Uterus (tissue), 2 donors: ENCODE measurements around the gene TSHZ1.

ENCODE experiments used
- POLR2A ChIP-seq, 2 donors: fragments of 450-650 bp; IDR thresholded peaks; one replicate each; pipeline ENCODE4 v1.6.1; 2016; ENCODE audit warnings: antibody characterized with exemption in 2 of 2, mild to moderate bottlenecking in 1 of 2, moderate library complexity in 1 of 2
- TF ChIP-seq, protein P1 (sequence below), 4 experiments: fragments of 200-600 bp in 2 of 4; fragments of 450-650 bp in 2 of 4; sonication (generic) in 2 of 4; IDR thresholded peaks; one replicate each; pipeline ENCODE4 v1.5.1; 2016 to 2019; ENCODE audit warnings: antibody characterized with exemption in 4 of 4, mild to moderate bottlenecking in 2 of 4, moderate library complexity in 1 of 4

DNA sequence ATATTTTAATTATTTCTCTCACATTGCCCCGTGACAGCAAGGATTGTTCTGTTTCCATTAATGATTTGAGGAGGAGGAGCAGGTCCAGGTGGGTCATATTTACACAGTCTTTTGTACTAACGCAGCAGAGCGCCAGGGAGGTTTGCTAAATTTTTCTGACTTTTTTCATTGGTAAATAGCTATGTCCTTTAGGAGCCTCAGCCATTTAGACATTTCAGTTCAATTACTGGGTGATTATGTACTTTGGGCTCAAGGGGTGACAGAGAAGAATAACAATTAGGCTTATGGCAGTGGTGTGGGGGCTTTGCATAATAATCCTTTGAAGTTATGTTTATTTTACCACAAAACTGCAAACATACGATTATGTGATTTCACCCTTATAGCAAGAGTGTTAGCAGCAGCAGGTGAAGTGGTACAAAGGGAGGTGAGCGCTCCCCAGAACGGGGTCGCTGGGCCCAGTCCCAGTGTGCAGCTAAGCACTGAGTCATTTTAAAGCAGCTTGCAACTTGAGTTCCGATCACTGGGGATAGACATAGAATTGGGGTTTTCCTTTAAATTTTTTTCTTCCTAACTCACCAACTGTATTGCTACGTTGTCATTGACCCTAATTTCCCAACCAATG is 80.3 kb downstream of the TSHZ1 start:
- TF ChIP-seq, protein P1, sequence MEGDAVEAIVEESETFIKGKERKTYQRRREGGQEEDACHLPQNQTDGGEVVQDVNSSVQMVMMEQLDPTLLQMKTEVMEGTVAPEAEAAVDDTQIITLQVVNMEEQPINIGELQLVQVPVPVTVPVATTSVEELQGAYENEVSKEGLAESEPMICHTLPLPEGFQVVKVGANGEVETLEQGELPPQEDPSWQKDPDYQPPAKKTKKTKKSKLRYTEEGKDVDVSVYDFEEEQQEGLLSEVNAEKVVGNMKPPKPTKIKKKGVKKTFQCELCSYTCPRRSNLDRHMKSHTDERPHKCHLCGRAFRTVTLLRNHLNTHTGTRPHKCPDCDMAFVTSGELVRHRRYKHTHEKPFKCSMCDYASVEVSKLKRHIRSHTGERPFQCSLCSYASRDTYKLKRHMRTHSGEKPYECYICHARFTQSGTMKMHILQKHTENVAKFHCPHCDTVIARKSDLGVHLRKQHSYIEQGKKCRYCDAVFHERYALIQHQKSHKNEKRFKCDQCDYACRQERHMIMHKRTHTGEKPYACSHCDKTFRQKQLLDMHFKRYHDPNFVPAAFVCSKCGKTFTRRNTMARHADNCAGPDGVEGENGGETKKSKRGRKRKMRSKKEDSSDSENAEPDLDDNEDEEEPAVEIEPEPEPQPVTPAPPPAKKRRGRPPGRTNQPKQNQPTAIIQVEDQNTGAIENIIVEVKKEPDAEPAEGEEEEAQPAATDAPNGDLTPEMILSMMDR (IDR thresholded peaks at IDR 0.05): no peak
- no peak for TF ChIP-seq POLR2A (IDR thresholded peaks at IDR 0.05)
